H1 (cell line): ENCODE measurements around the gene MEDAG. TPM values are rescaled to one million over a fixed set of nuclear protein-coding genes. Genes with fewer than 3 reads are reported as not detected.

Source experiments
- CTCF ChIA-PET: fragments of 300-600 bp; sonication (Branson Sonifier 250); formaldehyde crosslinking; loops from one replicate; lab custom pipeline; 2021; ENCODE audit not compliant: partially characterized antibody; lab: Charles Lee
- POLR2A ChIA-PET: fragments of 300-600 bp; sonication (Branson Sonifier 250); formaldehyde crosslinking; loops from one replicate; lab custom pipeline; 2021; ENCODE audit warnings: inconsistent platforms; ENCODE audit not compliant: partially characterized antibody; lab: Charles Lee
- DNase-seq, 2 experiments: peaks; one replicate each; pipeline versions ENCODE4 v3.0.0 to v3.0.0-alpha.2; 2010 to 2022; ENCODE audit warnings: low spot score in 2 of 2, low read depth in 1 of 2, mixed read lengths in 1 of 2
- FAIRE-seq: peaks from 2 replicates; lab custom pipeline; 2011; peaks lifted over from hg19 to GRCh38; lab: Jason Lieb, UNC
- H2AFZ ChIP-seq: 2 replicates; pipeline ENCODE4 v1.8.1; 2012; ENCODE audit warnings: low read length, inconsistent platforms
- H2AK5ac ChIP-seq: 2 replicates; pipeline ENCODE4 v1.6.1; 2013; ENCODE audit warnings: low read depth, low read length
- H2BK120ac ChIP-seq: replicated peaks from 2 replicates; pipeline ENCODE3; 2013; ENCODE audit warnings: low read depth, low read length, inconsistent platforms
- H2BK12ac ChIP-seq: 2 replicates; pipeline ENCODE4 v1.6.1; 2013; ENCODE audit warnings: low read depth, low read length
- H2BK15ac ChIP-seq: 2 replicates; pipeline ENCODE4 v1.6.1; 2013; ENCODE audit warnings: low read length
- H2BK20ac ChIP-seq: 2 replicates; pipeline ENCODE4 v1.6.1; 2013; ENCODE audit warnings: low read length
- H2BK5ac ChIP-seq: 2 replicates; pipeline ENCODE4 v1.6.1; 2013; ENCODE audit warnings: low read depth, low read length
- H3K14ac ChIP-seq: 2 replicates; pipeline ENCODE4 v1.6.1; 2013; ENCODE audit warnings: inconsistent platforms; ENCODE audit not compliant: insufficient read length
- H3K18ac ChIP-seq: 2 replicates; pipeline ENCODE4 v1.6.1; 2013; ENCODE audit warnings: low read length; ENCODE audit errors: extremely low read depth
- H3K23ac ChIP-seq: 2 replicates; pipeline ENCODE4 v1.6.1; 2013; ENCODE audit warnings: inconsistent platforms; ENCODE audit not compliant: insufficient read length
- H3K23me2 ChIP-seq: 2 replicates; pipeline ENCODE4 v1.6.1; 2013; ENCODE audit warnings: low read depth, low read length
- H3K27ac ChIP-seq: 2 replicates; pipeline ENCODE4 v1.6.1; 2011; ENCODE audit warnings: low read depth, low read length, inconsistent platforms
- H3K27me3 ChIP-seq, 4 experiments: replicated peaks in 1 of 4; 1 replicate in 1 of 4; 2 replicates in 3 of 4; pipeline versions ENCODE4 v1.6.1 to v1.8.1; 2011 to 2013; ENCODE audit warnings: low read length in 3 of 4, mild to moderate bottlenecking in 3 of 4, inconsistent platforms in 2 of 4, mixed read lengths in 2 of 4, moderate library complexity in 1 of 4; ENCODE audit not compliant: control insufficient read depth in 3 of 4, insufficient read depth in 3 of 4; ENCODE audit errors: extremely low read depth in 1 of 4
- H3K36me3 ChIP-seq, 4 experiments: 2 replicates each; pipeline versions ENCODE4 v1.6.1 to v1.8.1; 2011 to 2013; ENCODE audit warnings: mild to moderate bottlenecking in 4 of 4, low read length in 3 of 4, moderate library complexity in 2 of 4, control low read depth in 1 of 4, inconsistent platforms in 1 of 4; ENCODE audit not compliant: insufficient read depth in 4 of 4, control insufficient read depth in 2 of 4
- H3K4ac ChIP-seq: replicated peaks from 2 replicates; pipeline ENCODE3; 2013; ENCODE audit warnings: low read length, low read depth, mixed read lengths, inconsistent platforms; ENCODE audit not compliant: insufficient read length
- H3K4me1 ChIP-seq, 4 experiments: replicated peaks in 1 of 4; 1 replicate in 1 of 4; 2 replicates in 3 of 4; pipeline versions ENCODE4 v1.6.1 to v1.8.1; 2011 to 2013; ENCODE audit warnings: low read length in 3 of 4, inconsistent platforms in 2 of 4, mixed read lengths in 1 of 4; ENCODE audit not compliant: insufficient read depth in 4 of 4, control insufficient read depth in 3 of 4
- H3K4me2 ChIP-seq, 2 experiments: 2 replicates each; pipeline versions ENCODE4 v1.6.1 to v1.8.1; 2011 to 2013; ENCODE audit warnings: low read depth in 2 of 2, low read length in 2 of 2, control low read depth in 1 of 2, inconsistent platforms in 1 of 2, mild to moderate bottlenecking in 1 of 2; ENCODE audit not compliant: insufficient read depth in 1 of 2
- H3K4me3 ChIP-seq, 4 experiments: fragments of 200-600, 300-600 bp in 1 of 4; sonication (generic), shearing (Covaris generic), sonication (Bioruptor Twin) in 1 of 4; 2 replicates each; pipeline versions ENCODE4 v1.5.1 to v1.8.1; 2011 to 2016; ENCODE audit warnings: low read length in 4 of 4, low read depth in 3 of 4, control low read depth in 2 of 4, inconsistent platforms in 2 of 4, mild to moderate bottlenecking in 2 of 4, mixed read lengths in 1 of 4, moderate library complexity in 1 of 4; ENCODE audit not compliant: insufficient read depth in 2 of 4; ENCODE audit errors: extremely low read depth in 1 of 4
- H3K56ac ChIP-seq: replicated peaks from 2 replicates; pipeline ENCODE3; 2013; ENCODE audit warnings: low read depth, mild to moderate bottlenecking, mixed read lengths, low read length, inconsistent platforms; ENCODE audit not compliant: insufficient read length
- H3K79me1 ChIP-seq: 2 replicates; pipeline ENCODE4 v1.6.1; 2013; ENCODE audit warnings: low read depth, low read length, control low read depth
- H3K79me2 ChIP-seq, 2 experiments: 2 replicates each; pipeline versions ENCODE4 v1.6.1 to v1.8.1; 2012 to 2013; ENCODE audit warnings: low read length in 2 of 2, mild to moderate bottlenecking in 2 of 2, inconsistent platforms in 1 of 2; ENCODE audit not compliant: insufficient read depth in 2 of 2, control insufficient read depth in 1 of 2
- H3K9ac ChIP-seq, 4 experiments: replicated peaks in 1 of 4; 1 replicate in 1 of 4; 2 replicates in 3 of 4; pipeline versions ENCODE4 v1.6.1 to v1.8.1; 2011 to 2013; ENCODE audit warnings: low read depth in 3 of 4, low read length in 3 of 4, control low read depth in 2 of 4, mild to moderate bottlenecking in 2 of 4, moderate library complexity in 2 of 4, inconsistent platforms in 1 of 4; ENCODE audit errors: extremely low read depth in 1 of 4
- H3K9me3 ChIP-seq, 2 experiments: 2 replicates each; pipeline versions ENCODE4 v1.6.1 to v1.8.1; 2012 to 2013; ENCODE audit warnings: mild to moderate bottlenecking in 2 of 2, moderate library complexity in 2 of 2, control low read depth in 1 of 2, inconsistent platforms in 1 of 2, low read depth in 1 of 2, low read length in 1 of 2, mixed read lengths in 1 of 2; ENCODE audit not compliant: insufficient read depth in 2 of 2
- H4K20me1 ChIP-seq, 2 experiments: replicated peaks in 1 of 2; 2 replicates each; pipeline versions ENCODE3 to v1.8.1; 2011 to 2013; ENCODE audit warnings: inconsistent platforms in 2 of 2, low read length in 2 of 2, mild to moderate bottlenecking in 1 of 2; ENCODE audit not compliant: insufficient read depth in 2 of 2, control insufficient read depth in 1 of 2
- H4K5ac ChIP-seq: 2 replicates; pipeline ENCODE4 v1.6.1; 2013; ENCODE audit warnings: low read length, low read depth, mixed read lengths, inconsistent platforms; ENCODE audit not compliant: insufficient read length
- H4K8ac ChIP-seq: 2 replicates; pipeline ENCODE4 v1.8.0; 2013; ENCODE audit warnings: mild to moderate bottlenecking, moderate library complexity, low read length, inconsistent platforms; ENCODE audit not compliant: insufficient read depth; ENCODE audit errors: extremely low read depth
- H4K91ac ChIP-seq: replicated peaks from 2 replicates; pipeline ENCODE3; 2013; ENCODE audit warnings: low read length, mixed read lengths, inconsistent platforms; ENCODE audit not compliant: insufficient read length
- CBX5 ChIP-seq: fragments of 300-800, 300-1000 bp; sonication (generic); IDR thresholded peaks from 2 replicates; pipeline ENCODE4 v1.7.1; 2016; ENCODE audit warnings: antibody characterized with exemption, low read length, low read depth
- CBX8 ChIP-seq: fragments of 300-800, 300-1000 bp; sonication (generic); IDR thresholded peaks from 2 replicates; pipeline ENCODE4 v1.7.1; 2016; ENCODE audit warnings: low read depth, low read length, borderline replicate concordance
- CHD1 ChIP-seq: IDR thresholded peaks from 2 replicates; pipeline ENCODE4 v1.6.1; 2012; ENCODE audit warnings: low read depth, low read length, improper control_type of control experiment
- CTBP2 ChIP-seq: IDR thresholded peaks from 2 replicates; pipeline ENCODE4 v1.7.0; 2011; ENCODE audit warnings: borderline replicate concordance, mild to moderate bottlenecking, moderate library complexity, mixed read lengths, low read length; ENCODE audit not compliant: insufficient read depth, insufficient read length
- NRF1 ChIP-seq: IDR thresholded peaks from 2 replicates; pipeline ENCODE4 v1.6.1; 2011; ENCODE audit warnings: mild to moderate bottlenecking, low read depth, low read length, improper control_type of control experiment
- RAD21 ChIP-seq, 2 experiments: IDR thresholded peaks in 1 of 2; conservative IDR thresholded peaks in 1 of 2; 2 replicates each; pipeline ENCODE4 v1.6.1; 2011; ENCODE audit warnings: low read depth in 2 of 2, low read length in 2 of 2, improper control_type of control experiment in 1 of 2, inconsistent platforms in 1 of 2, mild to moderate bottlenecking in 1 of 2, moderate library complexity in 1 of 2
- RFX5 ChIP-seq: IDR thresholded peaks from 2 replicates; pipeline ENCODE4 v1.6.1; 2011; ENCODE audit warnings: low read depth, low read length, improper control_type of control experiment, borderline replicate concordance
- RNF2 ChIP-seq: fragments of 200-900, 300-1000 bp; sonication (generic); IDR thresholded peaks from 2 replicates; pipeline ENCODE4 v1.7.1; 2016; ENCODE audit warnings: borderline replicate concordance, low read depth, mild to moderate bottlenecking, antibody characterized with exemption, low read length; ENCODE audit not compliant: poor library complexity, severe bottlenecking; ENCODE audit errors: missing control alignments
- SIRT6 ChIP-seq: IDR thresholded peaks from one replicate; pipeline ENCODE4 v1.7.1; 2012; ENCODE audit warnings: low read length, inconsistent platforms
- TBP ChIP-seq: IDR thresholded peaks from 2 replicates; pipeline ENCODE4 v1.6.1; 2011; ENCODE audit warnings: low read depth, low read length, improper control_type of control experiment
- TCF12 ChIP-seq: IDR thresholded peaks from 2 replicates; pipeline ENCODE4 v1.6.1; 2011; ENCODE audit warnings: low read depth, mild to moderate bottlenecking, low read length
- WGBS, 2 experiments: shearing (Covaris generic) in 1 of 2; methylation state at CpG; one replicate each; pipeline versions ENCODE4 v1.1.6 to v1.1.7; 2013 to 2015; ENCODE audit warnings: low lambda C conversion rate in 2 of 2, mixed read lengths in 2 of 2, inconsistent platforms in 1 of 2, low coverage in 1 of 2, missing lambda C conversion rate in 1 of 2; ENCODE audit not compliant: insufficient replicate concordance in 2 of 2, insufficient coverage in 1 of 2, insufficient read length in 1 of 2; ENCODE audit errors: extremely low coverage in 1 of 2, missing lambda C conversion rate in 1 of 2; 5-methylcytosine and 5-hydroxymethylcytosine counted together
- polyA plus RNA-seq, 7 experiments: library from polyadenylated mRNA; depleted of rRNA in 3 of 7; stranded (reverse) in 5 of 7; unstranded in 2 of 7; fragments of >200 nt in 5 of 7; fragments of 200-250 nt in 2 of 7; gene quantifications; 1 replicate in 5 of 7; 2 replicates in 1 of 7; 4 replicates in 1 of 7; pipeline versions ENCODE4 v1.2.1 to v1.2.3, GENCODE V29; 2011 to 2013; ENCODE audit warnings: missing spikeins in 2 of 7, mixed read lengths in 2 of 7
- total RNA-seq: library from RNA; stranded (reverse); fragmentation: NEBNext Ultra II Directional; extraction: Animal tissue kit (Norgen Biotek cat#: 25700); gene quantifications from 2 replicates; pipeline ENCODE4 v1.2.1, GENCODE V29; 2021

Gene MEDAG
- total and polyA plus RNA-seq, 2 of the 8 experiments (the other 6 are each of a cell fraction or from before 2014, with no cell fraction given): 2.1 to 3.1 TPM

DNA sequence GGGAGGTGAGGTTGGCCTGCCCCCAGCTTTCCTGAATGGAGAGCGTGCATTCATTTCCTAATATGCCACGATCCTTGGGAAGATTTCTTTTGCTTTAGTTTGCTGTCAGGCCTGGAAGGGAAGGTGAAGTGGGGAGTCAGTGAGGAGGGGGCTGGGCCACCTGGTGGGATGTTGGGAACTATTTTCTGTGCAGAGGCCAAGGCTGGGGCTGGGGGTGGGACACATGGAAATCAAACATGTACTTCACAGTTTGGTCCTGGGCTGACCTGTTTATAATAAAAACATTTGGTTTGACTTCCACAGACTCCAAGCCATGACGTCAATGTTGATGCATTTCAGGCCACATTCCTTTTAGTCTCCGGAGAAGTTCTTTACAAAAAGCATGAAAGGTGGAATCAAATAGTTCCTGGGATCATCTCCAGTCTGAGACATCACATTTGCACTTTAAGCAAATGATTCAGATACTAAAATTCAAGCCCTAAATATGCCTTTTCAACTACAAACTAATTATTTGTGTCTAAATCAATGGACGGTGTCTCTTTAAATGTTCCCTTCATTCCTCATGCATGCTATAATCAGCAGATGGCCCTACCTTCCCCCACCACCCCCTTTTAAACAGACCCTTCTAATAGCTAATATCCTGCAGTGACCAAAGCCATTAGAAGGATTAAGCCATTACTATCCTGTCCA lies 41.5 kb upstream of the MEDAG start:
- Histone ChIP-seq H3K79me2 (no peaks in the 10 kb centered on the region), H3K9ac (0 out of 7 replicates have a peak overlapping the region, but pooled peaks of 2 of the 4 experiments have one; percentile 10 to 61), H2BK15ac (no peak overlapping the region), H3K23ac (no peak overlapping the region), H3K4me2 (peak overlapping the region; percentile 81 to 97), H2BK5ac (peak overlapping the region; percentile 89; the same call in 1 of the 2 replicates), H3K4me1 (peaks cover 10 to 29% (median 15%) of the 10 kb centered on the region in 4 experiments), H4K20me1 (no peaks in the 10 kb centered on the region), H4K5ac (no peak overlapping the region), H3K36me3 (no peaks in the 10 kb centered on the region), H2AFZ (no peak overlapping the region), H3K27ac (peak overlapping the region; percentile 16; the same call in 1 of the 2 replicates), H2BK12ac (peak overlapping the region; percentile 96; the same call in 1 of the 2 replicates), H3K56ac (no peak overlapping the region), H2BK20ac (peak overlapping the region; percentile 27; the same call in 1 of the 2 replicates), H3K4me3 (peak overlapping the region; percentile 20 to 59 (median 44); a peak in 7 of 8 replicates), H2AK5ac (peak overlapping the region; percentile 59; the same call in 1 of the 2 replicates), H3K18ac (peak overlapping the region; percentile 64; the same call in 1 of the 2 replicates), H3K4ac (peak overlapping the region; percentile 16), H4K8ac (no peak overlapping the region), H4K91ac (peak overlapping the region; percentile 31), H3K79me1 (no peaks in the 10 kb centered on the region), H2BK120ac (peak overlapping the region; percentile 19), H3K23me2 (peaks cover 10% of the 10 kb centered on the region), H3K9me3 (no peaks in the 10 kb centered on the region), H3K27me3 (peaks cover 0 to 7% (median 3%) of the 10 kb centered on the region in 4 experiments; a peak in 4 of 7 replicates), H3K14ac (no peak overlapping the region)
- CTCF ChIA-PET: interaction anchor here (0.6 to 4.2 kb wide), 26 partner anchors 8 to 694 kb away, joined by 3 to 21 read pairs (median 4); no protein-coding TSS in a partner anchor
- 25% methylated on average over 5 of the region's 5 CpGs; no CpG with 5 or more reads in 1 of the 2 experiments for WGBS, 2 experiments
- POLR2A ChIA-PET: interaction anchor here (1.0 to 2.0 kb wide), 7 partner anchors 7 to 196 kb away, joined by 3 to 15 read pairs (median 4); partner anchors contain the start of gene MEDAG
- DNase-seq (no peak), FAIRE-seq (no peak)
- no peak for TF ChIP-seq CBX8
- no peak for TF ChIP-seq RAD21 (IDR thresholded peaks at IDR 0.05 in 1 of 2, conservative IDR thresholded peaks at IDR 0.05 in 1 of 2; ENCODE audit: low read depth in 2 of 2, low read length in 2 of 2)
- no peak for TF ChIP-seq SIRT6
- TF ChIP-seq NRF1: no peak
- no peak for TF ChIP-seq CHD1
- no peak for TF ChIP-seq CBX5
- no peak for TF ChIP-seq CTBP2
- no peak for TF ChIP-seq TBP
- no peak for TF ChIP-seq TCF12
- TF ChIP-seq RNF2: no peak
- no peak for TF ChIP-seq RFX5
